22Rv1 (cell line): ENCODE data around the gene FARP1.

ENCODE experiments used
- CTCF ChIP-seq: fragments of 450-650 bp; IDR thresholded peaks from 2 replicates; pipeline ENCODE4 v1.5.1; 2017; ENCODE audit warnings: mild to moderate bottlenecking
- ZFX ChIP-seq: fragments of 450-650 bp; IDR thresholded peaks from 2 replicates; pipeline ENCODE4 v1.6.1; 2017; ENCODE audit warnings: antibody characterized with exemption, borderline replicate concordance

- no peak for TF ChIP-seq CTCF
- TF ChIP-seq ZFX, result no peak
These were observed 37.0 kb upstream of the FARP1 start for GRCh38 chr13:98105929-98106336.
